Tibial nerve (tissue), 4 donors: ENCODE data around the gene COL4A3. TPM values are rescaled to one million over a fixed set of nuclear protein-coding genes. Genes with fewer than 3 reads are reported as not detected.
A peak's percentile ranks its signal among the peaks of the same experiment; 100 is the strongest.

Experiments used
- DNase-seq, 2 donors: peaks; one replicate each; pipeline ENCODE4 v3.0.0-alpha.2; 2019; ENCODE audit warnings: low spot score in 2 of 2
- H3K27ac ChIP-seq, 4 donors: fragments of 200-600 bp; sonication (generic) in 3 of 4; one replicate each; pipeline ENCODE4 v1.5.1; 2017 to 2019; ENCODE audit warnings: mild to moderate bottlenecking in 1 of 4
- H3K27me3 ChIP-seq, 2 donors: fragments of 200-600 bp; sonication (generic) in 1 of 2; one replicate each; pipeline versions ENCODE4 v1.5.1 to v1.6.0; 2017 to 2019
- H3K36me3 ChIP-seq, 3 donors: fragments of 200-600 bp; sonication (generic); one replicate each; pipeline ENCODE4 v1.5.1; 2018 to 2019
- H3K4me1 ChIP-seq, 4 donors: fragments of 200-600 bp; sonication (generic) in 3 of 4; one replicate each; pipeline ENCODE4 v1.5.1; 2017 to 2019
- H3K4me3 ChIP-seq, 4 donors: fragments of 200-600 bp; sonication (generic) in 3 of 4; one replicate each; pipeline ENCODE4 v1.5.1; 2017 to 2019; ENCODE audit warnings: mild to moderate bottlenecking in 1 of 4, moderate library complexity in 1 of 4
- H3K9me3 ChIP-seq, 4 donors: fragments of 200-600 bp; sonication (generic) in 3 of 4; one replicate each; pipeline ENCODE4 v1.5.1; 2017 to 2019
- CTCF ChIP-seq, 5 experiments: fragments of 200-600 bp in 3 of 5; fragments of 450-650 bp in 2 of 5; sonication (generic) in 3 of 5; IDR thresholded peaks; one replicate each; pipeline ENCODE4 v1.5.1; 2016 to 2019; ENCODE audit warnings: antibody characterized with exemption in 5 of 5, mild to moderate bottlenecking in 3 of 5, moderate library complexity in 2 of 5
- EP300 ChIP-seq, 2 donors: sonication (generic); formaldehyde crosslinking; IDR thresholded peaks; one replicate each; pipeline ENCODE4 v1.6.1; 2017; ENCODE audit warnings: antibody characterized with exemption in 2 of 2, mild to moderate bottlenecking in 1 of 2
- POLR2A ChIP-seq, 2 donors: fragments of 450-650 bp; IDR thresholded peaks; one replicate each; pipeline ENCODE4 v1.6.1; 2017; ENCODE audit warnings: antibody characterized with exemption in 2 of 2, mild to moderate bottlenecking in 2 of 2, moderate library complexity in 2 of 2
- WGBS, 2 donors: methylation state at CpG; one replicate each; pipeline ENCODE4 v1.1.5; 2018; 5-methylcytosine and 5-hydroxymethylcytosine counted together
- total RNA-seq, 4 donors: library from RNA; depleted of rRNA; stranded (reverse); fragments of >200 nt; gene quantifications; one replicate each; pipeline ENCODE4 v1.1.0, GENCODE V29; 2016

Gene COL4A3
- total RNA-seq, 4 donors from 2014 or later = 3.9 to 8.6 (median 7.6) TPM

GRCh38 chr2:227323818-227324217, 159.4 kb downstream of the COL4A3 start:
- no peak for DNase-seq
- Histone ChIP-seq H3K4me3 (no peak overlapping the region), H3K27me3 (no peaks in the 10 kb centered on the region), H3K9me3 (no peaks in the 10 kb centered on the region), H3K4me1 (peaks cover 0 to 28% (median 9%) of the 10 kb centered on the region in 4 donors), H3K27ac (no peak overlapping the region), H3K36me3 (peaks cover 0 to 7% (median 0%) of the 10 kb centered on the region in 3 donors)
- TF ChIP-seq EP300 (IDR thresholded peaks at IDR 0.05) (no peak), CTCF (IDR thresholded peaks at IDR 0.05) (no peak), POLR2A (IDR thresholded peaks at IDR 0.05) (no peak)
- WGBS, 2 donors = 97 to 98% methylated on average over 4 of the region's 4 CpGs

- Histone ChIP-seq H3K4me3 (peak overlapping the region; percentile 80 to 98 (median 94)), H3K9me3 (no peaks in the 10 kb centered on the region), H3K27me3 (no peaks in the 10 kb centered on the region), H3K27ac (peak overlapping the region; percentile 75 to 95 (median 90)), H3K36me3 (peaks cover 0 to 7% (median 0%) of the 10 kb centered on the region in 3 donors), H3K4me1 (peaks cover 0 to 28% (median 9%) of the 10 kb centered on the region in 4 donors)
- DNase-seq = peak in 1 of 2 donors; percentile 13
- 12 to 20% methylated on average over 6 of the region's 6 CpGs for WGBS, 2 donors
- TF ChIP-seq EP300 (IDR thresholded peaks at IDR 0.05) = no peak
- no peak for TF ChIP-seq POLR2A (IDR thresholded peaks at IDR 0.05)
- no peak for TF ChIP-seq CTCF (IDR thresholded peaks at IDR 0.05)
These were observed 160.2 kb downstream of the COL4A3 start for GRCh38 chr2:227324642-227324994.

- no peaks in the 10 kb centered on the region for H3K27me3 ChIP-seq
- no peaks in the 10 kb centered on the region for H3K9me3 ChIP-seq
- peak in 2 of 5 experiments; percentile 10 to 53 for TF ChIP-seq CTCF (IDR thresholded peaks at IDR 0.05)
- TF ChIP-seq POLR2A (IDR thresholded peaks at IDR 0.05) = peak in 1 of 2 donors; percentile 71
- peak; percentile 85 to 98 for TF ChIP-seq EP300 (IDR thresholded peaks at IDR 0.05)
- WGBS, 2 donors = 1% methylated on average over 37 to 53 of the region's 67 CpGs
- peak within 1 kb of the TSS; percentile 80 to 98 (median 94) for H3K4me3 ChIP-seq
- peaks cover 0 to 8% (median 0%) of the 10 kb centered on the region in 3 donors for H3K36me3 ChIP-seq
- H3K27ac ChIP-seq = peak within 1 kb of the TSS; percentile 75 to 95 (median 90)
- H3K4me1 ChIP-seq = peaks cover 0 to 28% (median 9%) of the 10 kb centered on the region in 4 donors
- DNase-seq = peak; percentile 84 to 89
These were observed 160.8 kb downstream of the COL4A3 start, which contains the start of gene MFF for GRCh38 chr2:227324995-227325838. MFF (plus strand) TSS chr2:227325251; CDS start chr2:227330666, 5,415 bp downstream.

GRCh38 chr2:227325839-227326195, 161.4 kb downstream of the COL4A3 start:
- TF ChIP-seq CTCF (IDR thresholded peaks at IDR 0.05) (no peak), EP300 (IDR thresholded peaks at IDR 0.05) (no peak), POLR2A (IDR thresholded peaks at IDR 0.05) (no peak)
- no peaks in the 10 kb centered on the region for H3K27me3 ChIP-seq
- peak in 1 of 2 donors; percentile 5 for DNase-seq
- peaks cover 0 to 14% (median 0%) of the 10 kb centered on the region in 3 donors for H3K36me3 ChIP-seq
- no peaks in the 10 kb centered on the region for H3K9me3 ChIP-seq
- H3K27ac ChIP-seq = peak overlapping the region; percentile 75 to 95 (median 90)
- peaks cover 0 to 28% (median 9%) of the 10 kb centered on the region in 4 donors for H3K4me1 ChIP-seq
- 0 to 1% methylated on average over 13 of the region's 13 CpGs for WGBS, 2 donors
- peak overlapping the region; percentile 80 to 98 (median 94) for H3K4me3 ChIP-seq

- H3K9me3 ChIP-seq = no peaks in the 10 kb centered on the region
- no peaks in the 10 kb centered on the region for H3K27me3 ChIP-seq
- no peak overlapping the region for H3K4me3 ChIP-seq
- H3K36me3 ChIP-seq = peaks cover 0 to 17% (median 0%) of the 10 kb centered on the region in 3 donors
- TF ChIP-seq POLR2A (IDR thresholded peaks at IDR 0.05) (no peak), EP300 (IDR thresholded peaks at IDR 0.05) (no peak), CTCF (IDR thresholded peaks at IDR 0.05) (no peak)
- no peak for DNase-seq
- H3K27ac ChIP-seq = no peak overlapping the region
- peaks cover 0 to 28% (median 9%) of the 10 kb centered on the region in 4 donors for H3K4me1 ChIP-seq
- WGBS, 2 donors = 95 to 97% methylated on average over 6 of the region's 6 CpGs
These were observed 162.4 kb downstream of the COL4A3 start for GRCh38 chr2:227326783-227327182.
